IgD-negative memory B cell (primary cell): ENCODE measurements around the gene ITGAL. TPM values are rescaled to one million over a fixed set of nuclear protein-coding genes. Genes with fewer than 3 reads are reported as not detected.
A peak's percentile ranks its signal among the peaks of the same experiment; 100 is the strongest.
"Not testable (repeated sequence)": the region's sequence is repeated elsewhere in the genome, so short reads cannot be mapped to it uniquely, and the experiment has no call there.

Experiments used
- H3K27ac Mint-ChIP-seq, 3 donors: one replicate each; pipeline ENCODE4 v1.8.0; 2020 to 2022; ENCODE audit warnings: mild to moderate bottlenecking in 3 of 3, mixed read lengths in 3 of 3, moderate library complexity in 1 of 3
- H3K27me3 Mint-ChIP-seq: one replicate; pipeline ENCODE4 v1.8.0; 2021; ENCODE audit warnings: mixed read lengths
- H3K36me3 Mint-ChIP-seq: one replicate; pipeline ENCODE4 v1.8.0; 2020; ENCODE audit warnings: mild to moderate bottlenecking, mixed read lengths
- H3K4me1 Mint-ChIP-seq, 3 donors: one replicate each; pipeline ENCODE4 v1.8.0; 2020 to 2022; ENCODE audit warnings: mixed read lengths in 3 of 3, mild to moderate bottlenecking in 1 of 3
- H3K4me3 Mint-ChIP-seq, 4 donors: one replicate each; pipeline ENCODE4 v1.8.0; 2020 to 2022; ENCODE audit warnings: mild to moderate bottlenecking in 4 of 4, mixed read lengths in 4 of 4, moderate library complexity in 3 of 4
- H3K9me3 Mint-ChIP-seq, 3 donors: one replicate each; pipeline ENCODE4 v1.8.0; 2020 to 2021; ENCODE audit warnings: mixed read lengths in 3 of 3, mild to moderate bottlenecking in 1 of 3
- polyA plus RNA-seq: library from polyadenylated mRNA; unstranded; fragments of 300-500 nt; fragmentation: Illumina TruSeq; gene quantifications from one replicate; pipeline ENCODE4 v1.2.3, GENCODE V29; 2021

ITGAL gene
- polyA plus RNA-seq, 1 donor from 2014 or later, result 51.9 TPM

DNA sequence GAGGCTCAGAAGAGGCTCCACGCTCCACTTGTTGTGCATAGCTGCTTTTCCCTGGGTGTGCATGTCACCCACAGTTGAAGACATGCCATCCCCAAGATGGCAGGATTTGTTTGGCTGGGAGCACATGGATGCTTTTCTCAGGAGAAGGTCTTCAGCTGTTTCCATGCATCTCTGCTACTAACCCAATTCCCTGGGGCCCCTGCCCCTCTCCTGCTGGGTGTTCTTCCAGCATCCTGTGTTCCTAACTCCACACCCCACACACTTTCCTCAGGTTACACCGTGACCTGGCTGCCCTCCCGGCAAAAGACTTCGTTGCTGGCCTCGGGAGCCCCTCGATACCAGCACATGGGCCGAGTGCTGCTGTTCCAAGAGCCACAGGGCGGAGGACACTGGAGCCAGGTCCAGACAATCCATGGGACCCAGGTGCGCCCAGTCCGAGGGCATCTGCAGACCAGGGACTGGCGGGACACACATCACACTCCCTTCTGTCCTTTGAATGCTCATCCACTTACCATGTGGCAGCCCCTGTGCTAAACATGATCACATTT, 21.5 kb downstream of the ITGAL start:
- H3K27me3 Mint-ChIP-seq, result no peaks in the 10 kb centered on the region
- H3K36me3 Mint-ChIP-seq, result peaks cover 5% of the 10 kb centered on the region
- no peaks in the 10 kb centered on the region for H3K9me3 Mint-ChIP-seq
- no peak overlapping the region for H3K27ac Mint-ChIP-seq
- peaks cover 0 to 5% (median 2%) of the 10 kb centered on the region in 3 donors for H3K4me1 Mint-ChIP-seq
- no peak overlapping the region for H3K4me3 Mint-ChIP-seq

DNA sequence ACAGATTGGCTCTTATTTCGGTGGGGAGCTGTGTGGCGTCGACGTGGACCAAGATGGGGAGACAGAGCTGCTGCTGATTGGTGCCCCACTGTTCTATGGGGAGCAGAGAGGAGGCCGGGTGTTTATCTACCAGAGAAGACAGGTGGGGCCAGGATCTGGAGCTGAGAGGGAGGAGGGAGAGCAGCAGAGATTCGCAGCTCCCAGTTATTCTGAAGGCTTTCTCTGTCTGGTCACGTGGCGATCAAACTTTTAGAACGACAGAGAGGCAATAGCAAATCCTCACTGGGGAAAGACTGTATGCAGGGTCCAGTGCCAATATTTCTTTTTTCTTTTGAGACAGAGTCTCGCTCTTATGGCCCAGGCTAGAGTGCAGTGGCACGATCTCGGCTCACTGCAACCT, 22.2 kb downstream of the ITGAL start:
- peaks cover 0 to 5% (median 2%) of the 10 kb centered on the region in 3 donors for H3K4me1 Mint-ChIP-seq
- no peaks in the 10 kb centered on the region for H3K9me3 Mint-ChIP-seq
- no peaks in the 10 kb centered on the region for H3K27me3 Mint-ChIP-seq
- no peak overlapping the region for H3K27ac Mint-ChIP-seq
- no peak overlapping the region for H3K4me3 Mint-ChIP-seq
- H3K36me3 Mint-ChIP-seq, result peaks cover 5% of the 10 kb centered on the region

DNA sequence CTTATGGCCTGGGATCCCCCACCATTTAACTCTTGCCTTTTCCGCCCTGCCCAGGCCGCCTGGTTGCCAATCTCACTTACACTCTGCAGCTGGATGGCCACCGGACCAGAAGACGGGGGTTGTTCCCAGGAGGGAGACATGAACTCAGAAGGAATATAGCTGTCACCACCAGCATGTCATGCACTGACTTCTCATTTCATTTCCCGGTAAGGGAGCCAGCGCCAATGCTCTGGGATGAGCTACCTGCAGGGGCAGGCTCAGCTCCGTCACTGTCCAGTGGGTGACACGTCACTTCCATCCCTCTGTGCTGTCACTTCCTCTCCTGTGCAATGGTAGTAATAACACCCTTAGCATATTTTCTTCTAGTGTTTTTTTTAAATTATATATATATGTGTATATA, 26.7 kb downstream of the ITGAL start:
- H3K4me3 Mint-ChIP-seq, result no peak overlapping the region
- no peaks in the 10 kb centered on the region for H3K27me3 Mint-ChIP-seq
- peaks cover 0 to 1% (median 0%) of the 10 kb centered on the region in 3 donors for H3K4me1 Mint-ChIP-seq
- H3K36me3 Mint-ChIP-seq, result no peaks in the 10 kb centered on the region
- no peaks in the 10 kb centered on the region for H3K9me3 Mint-ChIP-seq
- H3K27ac Mint-ChIP-seq, result peak overlapping the region in 1 of 3 donors; percentile 67

DNA sequence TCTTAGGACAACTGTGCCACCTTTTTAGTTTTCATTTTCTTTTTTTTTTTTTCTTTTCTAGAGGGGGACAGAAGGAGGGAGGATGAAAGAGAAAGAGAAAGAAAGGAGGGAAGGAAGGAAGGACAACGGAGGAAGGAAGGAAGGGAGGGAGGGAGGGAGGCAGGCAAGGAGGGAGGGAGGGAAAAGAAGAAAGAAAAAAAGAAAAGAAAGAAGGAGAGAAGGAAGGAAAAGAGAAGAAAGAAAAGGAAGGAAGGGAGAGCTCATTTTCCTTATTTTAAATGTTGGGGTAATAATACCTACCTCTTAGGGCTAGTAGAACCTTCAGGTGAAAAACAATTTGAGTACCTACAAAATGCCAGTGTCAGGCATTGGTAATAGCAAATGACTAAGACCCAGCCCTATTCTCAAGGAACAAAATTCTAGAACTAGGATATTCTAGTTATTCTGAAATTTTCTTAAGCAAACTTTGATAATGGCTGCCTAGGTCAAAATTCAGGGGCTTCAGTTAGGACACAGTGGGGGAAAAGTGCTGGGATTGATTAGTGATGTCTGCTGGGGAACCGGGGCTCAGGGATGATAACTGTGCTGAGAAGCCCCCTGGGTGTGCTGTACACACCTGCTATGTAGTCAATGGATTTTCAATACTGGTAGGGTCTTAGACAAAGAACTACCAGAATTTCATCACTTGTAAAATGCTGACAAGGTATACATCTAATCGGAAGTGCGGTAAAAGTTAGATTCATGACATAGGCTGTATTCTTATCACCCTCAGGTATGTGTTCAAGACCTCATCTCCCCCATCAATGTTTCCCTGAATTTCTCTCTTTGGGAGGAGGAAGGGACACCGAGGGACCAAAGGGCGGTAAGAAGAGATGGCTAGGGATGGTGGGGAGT, 31.1 kb downstream of the ITGAL start:
- Mint-ChIP-seq H3K4me1 (no peaks in the 10 kb centered on the region), H3K27ac (peak overlapping the region in 1 of 3 donors; percentile 77), H3K27me3 (no peaks in the 10 kb centered on the region), H3K4me3 (no peak overlapping the region), H3K9me3 (no peaks in the 10 kb centered on the region), H3K36me3 (peaks cover 4% of the 10 kb centered on the region)

DNA sequence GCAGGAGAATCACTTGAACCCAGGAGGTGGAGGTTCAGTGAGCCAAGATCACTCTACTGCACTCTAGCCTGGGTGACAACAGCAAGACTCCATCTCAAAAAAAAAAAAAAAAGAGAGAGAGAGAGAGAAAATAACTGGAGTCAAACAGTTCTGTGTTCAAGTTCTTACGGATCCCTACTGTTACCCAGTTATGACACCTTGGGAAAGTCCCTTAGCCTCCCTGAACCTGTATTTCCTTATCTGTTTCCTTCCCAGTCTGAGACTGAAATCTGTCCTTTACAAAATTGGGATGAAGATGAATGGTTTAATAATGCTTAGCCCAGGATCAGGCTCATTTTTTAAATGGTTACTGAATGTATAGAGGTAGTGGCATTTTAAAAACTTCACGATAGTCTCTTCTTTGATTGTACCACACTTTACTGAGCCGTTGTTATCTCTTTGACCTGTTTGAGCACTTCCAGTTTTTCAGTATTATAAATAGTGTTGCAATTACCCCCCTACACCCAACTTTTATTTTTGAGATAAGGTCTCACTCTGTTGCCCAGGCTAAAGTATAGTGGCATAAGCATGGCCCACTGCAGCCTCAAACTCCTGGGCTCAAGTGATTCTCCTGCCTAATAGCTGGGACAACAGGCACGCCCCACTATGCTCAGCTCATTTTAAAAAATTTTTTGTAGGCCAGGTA, 36.7 kb downstream of the ITGAL start:
- H3K9me3 Mint-ChIP-seq, result no peaks in the 10 kb centered on the region
- peak overlapping the region in 1 of 3 donors; percentile 88 for H3K27ac Mint-ChIP-seq
- peaks cover 4% of the 10 kb centered on the region for H3K36me3 Mint-ChIP-seq
- no peak overlapping the region for H3K4me3 Mint-ChIP-seq
- no peaks in the 10 kb centered on the region for H3K27me3 Mint-ChIP-seq
- H3K4me1 Mint-ChIP-seq, result no peaks in the 10 kb centered on the region

DNA sequence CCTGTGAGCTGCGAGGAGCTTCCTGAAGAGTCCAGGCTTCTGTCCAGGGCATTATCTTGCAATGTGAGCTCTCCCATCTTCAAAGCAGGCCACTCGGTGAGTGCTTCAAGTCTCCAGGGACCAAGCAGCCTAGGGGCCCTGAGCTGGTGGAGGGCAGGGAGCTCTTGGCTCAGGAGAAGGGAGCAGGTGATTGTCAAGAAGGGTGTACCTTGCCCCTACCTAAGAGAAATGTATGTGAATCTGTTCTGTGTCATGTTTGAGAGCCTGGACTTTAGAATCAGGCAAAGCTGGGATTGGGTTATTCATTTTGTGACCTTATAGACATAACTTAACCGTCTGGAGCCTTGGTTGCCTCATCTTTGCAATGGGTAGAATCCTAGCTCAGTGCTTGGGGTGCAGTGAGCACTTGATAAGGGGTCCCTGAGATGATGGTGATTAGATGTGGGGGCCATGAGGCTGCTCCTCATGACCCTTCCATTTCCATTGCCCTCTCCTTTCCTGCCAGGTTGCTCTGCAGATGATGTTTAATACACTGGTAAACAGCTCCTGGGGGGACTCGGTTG, 37.9 kb downstream of the ITGAL start:
- peak overlapping the region in 1 of 3 donors; percentile 63 for H3K27ac Mint-ChIP-seq
- no peaks in the 10 kb centered on the region for H3K9me3 Mint-ChIP-seq
- H3K27me3 Mint-ChIP-seq, result no peaks in the 10 kb centered on the region
- peaks cover 1% of the 10 kb centered on the region for H3K36me3 Mint-ChIP-seq
- H3K4me1 Mint-ChIP-seq, result no peaks in the 10 kb centered on the region
- peak overlapping the region in 1 of 4 donors; percentile 60 for H3K4me3 Mint-ChIP-seq

DNA sequence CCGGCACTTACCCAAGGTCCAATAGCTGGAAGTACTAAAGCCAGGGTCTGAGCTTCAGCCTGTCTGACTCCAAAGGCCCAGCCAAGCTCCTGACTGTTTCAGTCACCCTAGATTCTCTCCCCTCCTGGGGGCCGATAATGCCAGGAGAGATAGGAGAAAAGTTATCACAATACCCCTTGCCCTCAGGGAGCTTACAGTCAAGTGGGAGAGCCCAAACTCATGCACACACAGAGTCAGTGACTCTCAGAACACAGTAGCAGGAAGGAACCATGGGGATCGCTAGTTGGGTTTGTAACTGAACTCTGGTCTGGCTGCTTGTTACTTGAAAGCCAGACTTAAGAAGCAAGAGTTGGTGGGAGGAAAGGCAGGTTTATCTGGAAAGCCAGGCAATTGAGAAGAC, 39.0 kb downstream of the ITGAL start:
- Mint-ChIP-seq H3K4me3 (no peak overlapping the region), H3K4me1 (no peaks in the 10 kb centered on the region), H3K27me3 (no peaks in the 10 kb centered on the region), H3K9me3 (no peaks in the 10 kb centered on the region), H3K27ac (peak overlapping the region in 1 of 3 donors; percentile 57), H3K36me3 (peaks cover under 1% of the 10 kb centered on the region)

DNA sequence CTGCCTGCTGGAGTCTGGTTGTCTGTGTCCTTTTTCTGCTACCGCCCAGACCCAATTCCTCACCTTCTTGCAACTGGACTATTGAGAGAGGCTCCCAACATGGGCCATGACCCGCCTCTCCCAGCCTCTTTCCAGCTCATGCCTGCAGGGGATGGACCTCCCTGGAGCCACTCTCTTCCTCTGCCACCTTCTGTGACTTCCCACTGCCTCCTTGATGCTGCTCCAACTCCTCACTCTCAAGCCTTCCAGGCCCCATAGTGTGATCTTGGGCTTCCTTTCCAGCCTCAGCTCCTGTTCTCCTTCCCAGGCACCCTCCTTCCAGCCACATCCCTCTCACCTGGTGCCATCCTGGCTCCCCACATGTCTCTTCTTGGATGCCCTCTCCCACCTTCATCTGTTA, 42.7 kb downstream of the ITGAL start:
- Mint-ChIP-seq H3K27ac (no peak overlapping the region), H3K9me3 (no peaks in the 10 kb centered on the region), H3K4me1 (no peaks in the 10 kb centered on the region), H3K36me3 (peaks cover 5% of the 10 kb centered on the region), H3K4me3 (peak overlapping the region in 1 of 4 donors; percentile 72), H3K27me3 (no peaks in the 10 kb centered on the region)

DNA sequence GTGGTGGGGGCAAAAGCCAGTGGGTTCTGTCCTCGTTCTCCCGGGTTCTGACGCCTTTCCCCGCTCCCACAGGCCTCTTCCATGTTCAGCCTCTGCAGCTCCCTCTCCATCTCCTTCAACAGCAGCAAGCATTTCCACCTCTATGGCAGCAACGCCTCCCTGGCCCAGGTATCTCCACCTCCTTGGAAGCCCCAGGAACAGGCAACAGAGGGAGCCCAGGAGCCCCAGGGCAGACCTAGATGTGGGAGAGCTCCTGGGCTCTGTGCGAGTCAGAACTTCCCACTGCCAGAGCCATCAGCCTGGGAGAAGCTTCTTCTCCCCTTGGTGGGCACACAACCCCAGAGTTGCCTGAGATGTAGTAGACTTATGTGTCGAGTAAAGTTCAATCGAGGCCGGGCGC, 46.0 kb downstream of the ITGAL start:
- H3K4me1 Mint-ChIP-seq, result no peaks in the 10 kb centered on the region
- peaks cover 7% of the 10 kb centered on the region for H3K36me3 Mint-ChIP-seq

DNA sequence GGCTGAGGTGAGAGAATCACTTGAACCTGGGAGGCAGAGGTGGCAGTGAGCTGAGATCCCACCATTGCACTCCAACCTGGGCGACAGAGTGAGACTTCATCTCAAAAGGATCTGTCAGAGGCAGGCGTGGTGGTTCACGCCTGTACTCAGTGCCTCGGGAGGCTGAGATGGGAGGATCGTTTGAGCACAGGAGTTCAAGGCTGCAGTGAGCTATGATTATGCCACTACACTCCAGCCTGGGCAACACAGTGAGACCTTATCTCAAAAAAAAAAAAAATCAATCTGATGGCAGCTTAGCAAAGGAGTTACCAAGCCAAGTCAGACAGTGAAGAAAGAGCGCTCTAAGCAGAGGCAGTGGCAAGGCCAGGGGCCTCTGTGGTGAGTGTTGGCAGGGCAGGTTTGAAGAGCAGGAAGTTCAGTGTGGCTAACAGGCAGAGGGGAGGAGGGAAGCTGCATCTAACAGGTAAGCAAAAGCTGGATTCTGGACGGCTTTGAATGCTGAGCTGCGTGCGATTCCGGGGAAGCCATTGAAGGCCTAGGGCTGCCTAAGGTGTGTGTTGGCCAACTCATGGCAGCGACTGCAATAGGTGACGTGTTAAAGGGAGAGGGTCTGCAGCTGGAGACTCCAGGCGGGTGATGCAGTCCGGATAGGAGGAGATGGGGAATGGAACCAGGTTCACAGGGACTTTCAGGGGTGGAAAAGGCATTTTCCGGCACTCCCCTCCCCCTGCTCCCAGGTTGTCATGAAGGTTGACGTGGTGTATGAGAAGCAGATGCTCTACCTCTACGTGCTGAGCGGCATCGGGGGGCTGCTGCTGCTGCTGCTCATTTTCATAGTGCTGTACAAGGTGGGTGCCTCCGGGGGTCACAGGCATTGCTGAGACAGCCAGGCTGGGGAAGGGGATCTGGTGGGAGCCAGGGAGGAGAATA, 46.8 kb downstream of the ITGAL start:
- H3K27me3 Mint-ChIP-seq, result no peaks in the 10 kb centered on the region
- H3K4me1 Mint-ChIP-seq, result no peaks in the 10 kb centered on the region
- peaks cover 7% of the 10 kb centered on the region for H3K36me3 Mint-ChIP-seq
- H3K27ac Mint-ChIP-seq, result no peak overlapping the region
- no peaks in the 10 kb centered on the region for H3K9me3 Mint-ChIP-seq
- H3K4me3 Mint-ChIP-seq, result peak overlapping the region in 1 of 4 donors; percentile 12

More for the DNA sequence above, 46.0 kb downstream of the ITGAL start:
- H3K4me3 Mint-ChIP-seq, result peak overlapping the region in 1 of 4 donors; percentile 12
- H3K9me3 Mint-ChIP-seq, result no peaks in the 10 kb centered on the region
- H3K27me3 Mint-ChIP-seq, result no peaks in the 10 kb centered on the region
- H3K27ac Mint-ChIP-seq, result no peak overlapping the region

DNA sequence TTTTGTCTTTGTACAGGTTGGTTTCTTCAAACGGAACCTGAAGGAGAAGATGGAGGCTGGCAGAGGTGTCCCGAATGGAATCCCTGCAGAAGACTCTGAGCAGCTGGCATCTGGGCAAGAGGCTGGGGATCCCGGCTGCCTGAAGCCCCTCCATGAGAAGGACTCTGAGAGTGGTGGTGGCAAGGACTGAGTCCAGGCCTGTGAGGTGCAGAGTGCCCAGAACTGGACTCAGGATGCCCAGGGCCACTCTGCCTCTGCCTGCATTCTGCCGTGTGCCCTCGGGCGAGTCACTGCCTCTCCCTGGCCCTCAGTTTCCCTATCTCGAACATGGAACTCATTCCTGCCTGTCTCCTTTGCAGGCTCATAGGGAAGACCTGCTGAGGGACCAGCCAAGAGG, 48.9 kb downstream of the ITGAL start:
- Mint-ChIP-seq H3K4me3 (no peak overlapping the region), H3K36me3 (peaks cover 7% of the 10 kb centered on the region), H3K27ac (no peak overlapping the region), H3K9me3 (no peaks in the 10 kb centered on the region), H3K27me3 (no peaks in the 10 kb centered on the region), H3K4me1 (peaks cover 0 to 3% (median 3%) of the 10 kb centered on the region in 3 donors)

DNA sequence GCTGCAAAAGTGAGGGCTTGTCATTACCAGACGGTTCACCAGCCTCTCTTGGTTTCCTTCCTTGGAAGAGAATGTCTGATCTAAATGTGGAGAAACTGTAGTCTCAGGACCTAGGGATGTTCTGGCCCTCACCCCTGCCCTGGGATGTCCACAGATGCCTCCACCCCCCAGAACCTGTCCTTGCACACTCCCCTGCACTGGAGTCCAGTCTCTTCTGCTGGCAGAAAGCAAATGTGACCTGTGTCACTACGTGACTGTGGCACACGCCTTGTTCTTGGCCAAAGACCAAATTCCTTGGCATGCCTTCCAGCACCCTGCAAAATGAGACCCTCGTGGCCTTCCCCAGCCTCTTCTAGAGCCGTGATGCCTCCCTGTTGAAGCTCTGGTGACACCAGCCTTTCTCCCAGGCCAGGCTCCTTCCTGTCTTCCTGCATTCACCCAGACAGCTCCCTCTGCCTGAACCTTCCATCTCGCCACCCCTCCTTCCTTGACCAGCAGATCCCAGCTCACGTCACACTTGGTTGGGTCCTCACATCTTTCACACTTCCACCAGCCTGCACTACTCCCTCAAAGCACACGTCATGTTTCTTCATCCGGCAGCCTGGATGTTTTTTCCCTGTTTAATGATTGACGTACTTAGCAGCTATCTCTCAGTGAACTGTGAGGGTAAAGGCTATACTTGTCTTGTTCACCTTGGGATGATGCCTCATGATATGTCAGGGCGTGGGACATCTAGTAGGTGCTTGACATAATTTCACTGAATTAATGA, 49.5 kb downstream of the ITGAL start:
- H3K4me1 Mint-ChIP-seq, result peaks cover 0 to 3% (median 3%) of the 10 kb centered on the region in 3 donors
- no peaks in the 10 kb centered on the region for H3K9me3 Mint-ChIP-seq
- H3K27me3 Mint-ChIP-seq, result no peaks in the 10 kb centered on the region
- H3K27ac Mint-ChIP-seq, result peak overlapping the region in 2 of 3 donors; percentile 3 to 25
- H3K4me3 Mint-ChIP-seq, result peak overlapping the region in 1 of 4 donors; percentile 66
- H3K36me3 Mint-ChIP-seq, result peaks cover 5% of the 10 kb centered on the region

DNA sequence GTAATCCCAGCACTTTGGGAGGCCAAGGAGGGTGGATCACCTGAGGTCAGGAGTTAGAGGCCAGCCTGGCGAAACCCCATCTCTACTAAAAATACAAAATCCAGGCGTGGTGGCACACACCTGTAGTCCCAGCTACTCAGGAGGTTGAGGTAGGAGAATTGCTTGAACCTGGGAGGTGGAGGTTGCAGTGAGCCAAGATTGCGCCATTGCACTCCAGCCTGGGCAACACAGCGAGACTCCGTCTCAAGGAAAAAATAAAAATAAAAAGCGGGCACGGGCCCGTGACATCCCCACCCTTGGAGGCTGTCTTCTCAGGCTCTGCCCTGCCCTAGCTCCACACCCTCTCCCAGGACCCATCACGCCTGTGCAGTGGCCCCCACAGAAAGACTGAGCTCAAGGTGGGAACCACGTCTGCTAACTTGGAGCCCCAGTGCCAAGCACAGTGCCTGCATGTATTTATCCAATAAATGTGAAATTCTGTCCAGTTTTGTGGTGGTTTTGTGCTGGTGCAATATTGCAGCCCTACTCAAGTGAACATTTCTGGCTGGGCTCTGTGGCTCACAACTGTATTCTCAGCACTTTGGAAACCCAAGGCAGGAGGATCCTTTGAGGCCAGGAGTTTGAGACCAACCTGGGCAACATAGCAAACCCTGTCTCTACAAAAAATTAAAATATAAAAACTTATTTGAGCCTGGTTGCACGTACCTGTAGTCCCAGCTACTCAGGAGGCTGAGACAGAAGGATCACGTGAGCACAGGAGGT, 50.3 kb downstream of the ITGAL start:
- not testable (repeated sequence) for H3K4me1 Mint-ChIP-seq
- peak overlapping the region in 2 of 4 donors; percentile 47 to 66 for H3K4me3 Mint-ChIP-seq

More for the DNA sequence above, 50.3 kb downstream of the ITGAL start:
- peak overlapping the region in 2 of 3 donors; percentile 21 to 53 for H3K27ac Mint-ChIP-seq
- H3K36me3 Mint-ChIP-seq, H3K27me3 Mint-ChIP-seq, H3K9me3 Mint-ChIP-seq: not testable (repeated sequence)
